Activated CD4-positive, alpha-beta T cell treated with anti-CD3 and anti-CD28 coated beads for 36 hours (primary cell): ENCODE measurements around the gene UBE2Q1. TPM values are rescaled to one million over a fixed set of nuclear protein-coding genes. Genes with fewer than 3 reads are reported as not detected.

ENCODE experiments used
- ATAC-seq: fragments of 200-7000 bp; cut with Tn5 transposase; one replicate; pipeline ENCODE4 v1.10.0; 2021; ENCODE audit warnings: mild to moderate bottlenecking, moderate library complexity
- CTCF ChIA-PET: fragments of 350-600 bp; sonication (Branson Sonifier 250); formaldehyde crosslinking; loops from one replicate; lab custom pipeline; 2021; ENCODE audit warnings: antibody characterized with exemption; lab: Charles Lee
- POLR2A ChIA-PET: fragments of 350-600 bp; sonication (Branson Sonifier 250); formaldehyde crosslinking; loops from one replicate; lab custom pipeline; 2021; ENCODE audit warnings: antibody characterized with exemption, inconsistent platforms; lab: Charles Lee
- DNase-seq: peaks from one replicate; pipeline ENCODE4 v3.0.0-alpha.2; 2020
- H3K27ac Mint-ChIP-seq: one replicate; pipeline ENCODE4 v1.8.0; 2021; ENCODE audit warnings: mixed read lengths
- H3K27me3 Mint-ChIP-seq: one replicate; pipeline ENCODE4 v1.8.0; 2021; ENCODE audit warnings: mixed read lengths
- H3K36me3 Mint-ChIP-seq: one replicate; pipeline ENCODE4 v1.8.0; 2021; ENCODE audit warnings: low read depth, mixed read lengths
- H3K4me1 Mint-ChIP-seq: one replicate; pipeline ENCODE4 v1.8.0; 2021; ENCODE audit warnings: mixed read lengths
- H3K4me3 Mint-ChIP-seq: one replicate; pipeline ENCODE4 v1.8.0; 2021; ENCODE audit warnings: mild to moderate bottlenecking, moderate library complexity, mixed read lengths
- H3K9me3 Mint-ChIP-seq: one replicate; pipeline ENCODE4 v1.8.0; 2021; ENCODE audit warnings: low read depth, mixed read lengths
- intact Hi-C, 2 experiments: fragments of 100-400 bp; cut with DNase I in 1 of 2; cut with micrococcal nuclease in 1 of 2; formaldehyde crosslinking; loops; one replicate each; pipeline versions ENCODE4 v1.14.2 to v1.15.1; 2022 to 2024; cut with DNase I, micrococcal nuclease
- total RNA-seq, 2 experiments: library from RNA; stranded (reverse); gene quantifications; one replicate each; pipeline ENCODE4 v1.2.3, GENCODE V29; 2021

The UBE2Q1 gene
- total RNA-seq = 100 to 1,000 TPM in 1 of 2 experiments, 10 to 100 TPM in 1; 89.3 to 101 TPM

GRCh38 chr1:154557939-154558719 is at the start of gene UBE2Q1:
Gene UBE2Q1, minus strand, starts transcription at chr1:154558662. Its CDS starts 109 bp downstream, at chr1:154558553.
- H3K36me3 Mint-ChIP-seq = peaks cover 34% of the 10 kb centered on the region
- no peaks in the 10 kb centered on the region for H3K9me3 Mint-ChIP-seq
- H3K27ac Mint-ChIP-seq = peak within 1 kb of the TSS; percentile 96
- peak within 1 kb of the TSS; percentile 93 for H3K4me3 Mint-ChIP-seq
- ChIA-PET POLR2A (interaction anchor here (0.7 kb wide), 1 partner anchor 61 kb away, joined by 3 read pairs; no protein-coding TSS in a partner anchor), CTCF (interaction anchor here (0.7 to 4.0 kb wide), 4 partner anchors 11 to 253 kb away, joined by 3 to 22 read pairs (median 3); no protein-coding TSS in a partner anchor)
- intact Hi-C loops = loop anchor here (1.0 to 5.0 kb wide), 11 partner anchors 50 to 577 kb away; partner anchors contain the start of genes CKS1B (in 2 of the 2), ADAR (in 1 of the 2), HAX1 (in 1 of the 2) and PBXIP1 (in 1 of the 2)
- DNase-seq = peak; percentile 57
- ATAC-seq = no peak
- H3K4me1 Mint-ChIP-seq = peaks cover 20% of the 10 kb centered on the region
- H3K27me3 Mint-ChIP-seq = no peaks in the 10 kb centered on the region

DNA sequence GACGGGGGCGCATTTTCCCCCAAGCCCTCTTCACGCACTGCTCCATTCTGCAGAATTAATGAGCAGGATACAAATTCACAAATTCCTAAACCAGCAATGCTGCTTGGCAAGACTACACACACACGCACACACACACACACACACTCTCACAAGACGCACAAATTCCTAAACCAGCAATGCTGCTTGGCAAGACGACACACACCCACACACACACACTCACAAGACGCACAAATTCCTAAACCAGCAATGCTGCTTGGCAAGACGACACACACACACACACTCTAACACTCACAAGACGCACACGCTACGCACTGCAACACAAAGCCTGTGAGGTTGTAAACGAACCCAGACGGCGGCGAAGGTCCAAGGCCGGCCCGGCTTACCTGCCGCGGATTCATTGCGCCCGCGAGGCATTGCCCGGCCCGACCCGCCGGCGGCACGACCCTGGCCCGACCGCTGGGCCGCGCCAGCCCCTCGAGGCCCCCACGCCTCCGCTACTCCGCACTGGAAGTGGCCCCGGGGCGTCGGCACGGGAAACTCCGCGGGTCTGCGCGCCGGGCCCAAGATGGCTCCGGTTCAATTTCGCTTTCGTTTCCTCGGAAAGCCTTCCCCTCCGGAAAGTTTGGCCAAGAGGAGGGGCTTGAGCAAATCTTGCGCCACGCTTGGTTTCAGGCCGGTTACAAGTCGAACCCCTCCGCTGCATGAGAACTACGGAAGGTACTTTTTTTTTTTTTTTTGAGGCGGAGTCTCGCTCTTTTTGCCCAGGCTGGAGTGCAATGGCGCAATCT is 49.3 kb upstream of the UBE2Q1 start, which contains the start of gene ADAR:
ADAR (minus strand) TSS at position 578 of the 788 bp plus-strand sequence; CDS start at position 398, 180 bp downstream.
- H3K9me3 Mint-ChIP-seq = no peaks in the 10 kb centered on the region
- ChIA-PET CTCF (interaction anchor here (1.0 kb wide), 1 partner anchor 19 kb away, joined by 4 read pairs; no protein-coding TSS in a partner anchor), POLR2A (interaction anchor here (1.0 kb wide), 1 partner anchor 16 kb away, joined by 3 read pairs; no protein-coding TSS in a partner anchor)
- peaks cover 47% of the 10 kb centered on the region for H3K36me3 Mint-ChIP-seq
- H3K27ac Mint-ChIP-seq = peak within 1 kb of the TSS; percentile 99
- H3K27me3 Mint-ChIP-seq = no peaks in the 10 kb centered on the region
- intact Hi-C loops = loop anchor here (1.0 to 5.0 kb wide), 15 partner anchors 49 to 1061 kb away; partner anchors contain the start of genes CKS1B (in 1 of the 2), GATAD2B (in 1 of the 2), IL6R (in 1 of the 2) and PBXIP1 (in 1 of the 2)
- ATAC-seq (peak; percentile 69), DNase-seq (peak; percentile 95)
- H3K4me1 Mint-ChIP-seq = peaks cover 75% of the 10 kb centered on the region
- H3K4me3 Mint-ChIP-seq = peak within 1 kb of the TSS; percentile 95

DNA sequence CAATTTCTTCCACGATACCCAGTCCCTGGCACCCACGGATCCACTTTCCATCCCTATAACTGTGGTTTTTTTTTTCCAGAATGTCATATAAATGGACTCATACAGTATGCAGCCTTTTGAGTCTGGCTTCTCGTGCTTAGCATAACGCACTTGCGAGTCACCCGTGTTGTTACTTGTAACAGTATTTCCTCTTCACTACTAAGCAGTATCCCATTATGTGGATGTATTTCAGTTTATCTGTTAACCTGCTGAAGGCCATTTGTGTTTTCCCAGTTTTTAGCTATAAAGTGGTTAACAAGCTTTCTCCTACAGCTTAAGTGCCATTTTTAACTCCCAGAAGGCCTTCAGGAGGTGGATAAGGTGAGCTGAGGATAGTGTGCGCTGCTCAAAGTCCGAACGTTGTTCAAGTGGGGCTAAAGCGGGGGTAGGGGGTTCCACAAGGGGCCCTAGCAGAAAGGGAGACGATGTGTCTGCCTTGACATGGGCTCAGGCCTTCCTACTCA is 48.7 kb upstream of the UBE2Q1 start:
- peak; percentile 1 for ATAC-seq

DNA sequence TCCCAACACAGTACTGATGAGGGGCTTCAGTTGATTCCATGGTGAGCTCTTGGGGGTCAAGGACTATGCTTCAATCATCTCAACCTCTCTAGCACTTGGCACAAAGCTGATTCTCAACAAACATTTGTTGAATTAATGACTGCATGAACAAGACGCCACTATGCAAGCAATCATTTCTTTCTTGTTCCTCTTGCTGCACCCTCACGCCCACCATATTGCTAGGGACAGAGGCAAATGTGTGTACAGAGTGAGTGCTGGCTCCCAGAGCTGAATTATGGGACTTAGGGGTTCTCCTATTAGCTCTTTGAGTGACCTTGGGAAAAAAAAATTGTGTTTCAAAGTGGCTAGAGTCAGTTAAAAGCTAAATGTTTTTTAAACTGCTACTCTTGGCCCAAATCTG is 47.1 kb upstream of the UBE2Q1 start:
- H3K36me3 Mint-ChIP-seq = peaks cover 65% of the 10 kb centered on the region
- peak overlapping the region; percentile 7 for H3K4me3 Mint-ChIP-seq
- CTCF ChIA-PET = interaction anchor here (0.6 to 2.6 kb wide), 9 partner anchors 13 to 456 kb away, joined by 3 to 10 read pairs (median 4); no protein-coding TSS in a partner anchor
- no peaks in the 10 kb centered on the region for H3K27me3 Mint-ChIP-seq
- DNase-seq (no peak), ATAC-seq (no peak)
- peaks cover 72% of the 10 kb centered on the region for H3K4me1 Mint-ChIP-seq
- POLR2A ChIA-PET = interaction anchor here (0.6 to 1.3 kb wide), 4 partner anchors 21 to 365 kb away, joined by 3 to 4 read pairs (median 3); partner anchors contain the start of gene SHC1
- H3K27ac Mint-ChIP-seq = peak overlapping the region; percentile 82
- H3K9me3 Mint-ChIP-seq = no peaks in the 10 kb centered on the region
- intact Hi-C loops = loop anchor here (5.0 kb wide), 3 partner anchors 108 to 1058 kb away; partner anchors contain the start of genes IL6R (in 1 of the 2), S100A3 (in 1 of the 2) and S100A4 (in 1 of the 2)

More for the DNA sequence above, 48.7 kb upstream of the UBE2Q1 start:
- Mint-ChIP-seq H3K27ac (peak overlapping the region; percentile 99), H3K9me3 (no peaks in the 10 kb centered on the region), H3K36me3 (peaks cover 53% of the 10 kb centered on the region), H3K4me1 (peaks cover 71% of the 10 kb centered on the region), H3K27me3 (no peaks in the 10 kb centered on the region), H3K4me3 (peak overlapping the region; percentile 95)
- CTCF ChIA-PET = interaction anchor here (0.5 to 2.6 kb wide), 6 partner anchors 15 to 115 kb away, joined by 3 to 9 read pairs (median 4); no protein-coding TSS in a partner anchor
- intact Hi-C loops = loop anchor here (1.0 to 5.0 kb wide), 5 partner anchors 48 to 1060 kb away; partner anchors contain the start of genes GATAD2B (in 1 of the 2), IL6R (in 1 of the 2), S100A3 (in 1 of the 2) and S100A4 (in 1 of the 2)
- POLR2A ChIA-PET = interaction anchor here (0.6 kb wide), 1 partner anchor 18 kb away, joined by 6 read pairs; no protein-coding TSS in a partner anchor
- peak; percentile 31 for DNase-seq

- H3K9me3 Mint-ChIP-seq = no peaks in the 10 kb centered on the region
- ChIA-PET CTCF (interaction anchor here (0.6 to 1.1 kb wide), 2 partner anchors 134 to 158 kb away, joined by 3 read pairs; no protein-coding TSS in a partner anchor), POLR2A (interaction anchor here (0.9 kb wide), 1 partner anchor 8 kb away, joined by 4 read pairs; no protein-coding TSS in a partner anchor)
- H3K4me3 Mint-ChIP-seq = no peak overlapping the region
- intact Hi-C loops = no loop called here
- H3K4me1 Mint-ChIP-seq = peaks cover 70% of the 10 kb centered on the region
- no peak for ATAC-seq
- H3K36me3 Mint-ChIP-seq = peaks cover 72% of the 10 kb centered on the region
- H3K27me3 Mint-ChIP-seq = no peaks in the 10 kb centered on the region
- H3K27ac Mint-ChIP-seq = peak overlapping the region; percentile 71
- DNase-seq = no peak
These were observed 44.9 kb upstream of the UBE2Q1 start for GRCh38 chr1:154603317-154603716.

GRCh38 chr1:154599658-154600057 is 41.2 kb upstream of the UBE2Q1 start:
- no peak for ATAC-seq
- POLR2A ChIA-PET = no interaction called here
- intact Hi-C loops = no loop called here

DNA sequence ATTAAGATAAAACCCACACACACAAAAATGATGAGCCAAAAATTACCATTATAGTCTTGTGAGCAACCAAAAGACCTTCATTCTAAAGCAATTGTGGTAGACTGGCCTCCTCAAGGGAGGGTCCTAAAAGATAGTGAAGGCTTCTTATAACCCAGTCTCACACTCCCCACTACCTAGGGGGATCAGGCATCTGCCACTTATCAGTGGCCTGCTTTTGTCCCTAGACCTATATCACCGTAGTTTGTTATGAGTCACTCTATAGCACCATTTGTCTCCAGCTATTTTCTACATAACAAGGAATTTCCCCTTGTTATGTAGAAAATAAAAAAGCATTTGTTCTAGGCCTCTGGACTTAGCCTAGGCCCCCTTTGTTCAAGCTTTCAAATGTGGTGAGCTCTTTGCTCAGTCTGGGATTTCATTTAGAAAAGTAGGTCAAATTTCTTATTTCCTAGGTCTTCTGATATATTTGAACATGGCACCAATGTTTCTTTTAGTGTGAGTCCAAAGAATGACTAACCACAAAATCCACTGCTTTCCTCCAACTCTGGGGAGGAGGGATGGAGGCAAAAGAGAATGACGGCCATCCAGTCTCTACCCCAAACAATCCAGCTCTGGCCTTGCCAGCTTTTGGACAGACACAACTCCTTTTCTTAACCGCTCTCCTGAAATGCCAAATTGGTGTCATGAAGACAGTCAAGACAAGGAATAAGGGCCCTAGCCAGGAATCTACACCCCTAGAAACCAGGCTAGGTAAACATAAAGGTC is 40.6 kb upstream of the UBE2Q1 start:
- no peak for DNase-seq

More at GRCh38 chr1:154599658-154600057, 41.2 kb upstream of the UBE2Q1 start:
- CTCF ChIA-PET = interaction anchor here (0.5 to 1.5 kb wide), 6 partner anchors 10 to 1357 kb away, joined by 3 to 6 read pairs (median 4); no protein-coding TSS in a partner anchor
- no peak for DNase-seq
- Mint-ChIP-seq H3K4me1 (peaks cover 51% of the 10 kb centered on the region), H3K36me3 (peaks cover 71% of the 10 kb centered on the region), H3K27me3 (no peaks in the 10 kb centered on the region), H3K4me3 (no peak overlapping the region), H3K27ac (peak overlapping the region; percentile 17), H3K9me3 (no peaks in the 10 kb centered on the region)

DNA sequence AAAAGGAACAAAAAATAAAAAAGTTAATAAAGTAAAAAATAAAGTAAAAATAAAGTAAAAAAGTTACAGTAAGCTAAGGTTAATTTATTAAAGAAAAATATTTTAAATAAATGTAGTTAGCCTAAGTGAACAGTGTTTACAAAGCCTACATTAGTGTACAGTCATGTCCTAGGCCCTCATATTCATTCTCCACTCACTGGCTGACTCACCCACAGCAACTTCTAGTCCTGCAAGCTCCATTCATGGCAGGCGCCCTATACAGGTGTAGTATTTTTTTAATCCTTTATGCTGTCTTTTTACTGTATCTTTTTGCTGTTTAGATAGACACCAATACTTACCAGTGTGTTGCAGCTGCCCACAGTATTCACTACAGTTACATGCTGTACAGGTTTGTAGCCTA is 37.2 kb upstream of the UBE2Q1 start:
- DNase-seq = no peak
- no peak overlapping the region for H3K27ac Mint-ChIP-seq
- intact Hi-C loops = no loop called here
- ChIA-PET CTCF (interaction anchor here (0.6 to 1.1 kb wide), 3 partner anchors 70 to 631 kb away, joined by 3 to 4 read pairs (median 3); partner anchors contain the start of gene ADAM15), POLR2A (interaction anchor here (0.6 to 0.9 kb wide), 3 partner anchors 8 to 238 kb away, joined by 3 to 4 read pairs (median 3); no protein-coding TSS in a partner anchor)
- H3K4me3 Mint-ChIP-seq = no peak overlapping the region
- peaks cover 19% of the 10 kb centered on the region for H3K4me1 Mint-ChIP-seq
- H3K27me3 Mint-ChIP-seq = no peaks in the 10 kb centered on the region
- peaks cover 69% of the 10 kb centered on the region for H3K36me3 Mint-ChIP-seq
- no peaks in the 10 kb centered on the region for H3K9me3 Mint-ChIP-seq
- peak; percentile 71 for ATAC-seq

More for the DNA sequence above, 40.6 kb upstream of the UBE2Q1 start:
- intact Hi-C loops = no loop called here
- POLR2A ChIA-PET = no interaction called here
- H3K36me3 Mint-ChIP-seq = peaks cover 71% of the 10 kb centered on the region
- H3K27me3 Mint-ChIP-seq = no peaks in the 10 kb centered on the region
- H3K27ac Mint-ChIP-seq = peak overlapping the region; percentile 58
- H3K9me3 Mint-ChIP-seq = no peaks in the 10 kb centered on the region
- no peak overlapping the region for H3K4me3 Mint-ChIP-seq
- CTCF ChIA-PET = interaction anchor here (0.5 to 1.5 kb wide), 7 partner anchors 11 to 1357 kb away, joined by 3 to 6 read pairs (median 4); no protein-coding TSS in a partner anchor
- peak; percentile 16 for ATAC-seq
- peaks cover 45% of the 10 kb centered on the region for H3K4me1 Mint-ChIP-seq

GRCh38 chr1:154594811-154595210 is 36.3 kb upstream of the UBE2Q1 start:
- ATAC-seq (no peak), DNase-seq (no peak)
- Mint-ChIP-seq H3K27ac (no peak overlapping the region), H3K4me3 (no peak overlapping the region), H3K4me1 (peaks cover 13% of the 10 kb centered on the region), H3K36me3 (peaks cover 69% of the 10 kb centered on the region), H3K9me3 (no peaks in the 10 kb centered on the region), H3K27me3 (no peaks in the 10 kb centered on the region)
- ChIA-PET CTCF (interaction anchor here (0.6 to 1.1 kb wide), 4 partner anchors 17 to 632 kb away, joined by 3 to 4 read pairs (median 3); partner anchors contain the start of gene ADAM15), POLR2A (interaction anchor here (0.6 to 0.9 kb wide), 3 partner anchors 9 to 239 kb away, joined by 3 to 4 read pairs (median 3); no protein-coding TSS in a partner anchor)
- intact Hi-C loops = no loop called here
